NCI-H1436 treated with DMSO at 0.1 percent for 48 hours (cell line): Measurements from ENCODE around the gene CDCA4.
"Not testable (repeated sequence)": the region's sequence is repeated elsewhere in the genome, so short reads cannot be mapped to it uniquely, and the experiment has no call there.

Experiments used
- DNase-seq: peaks from one replicate; lab custom pipeline; 2025; lab: John Stamatoyannopoulos, UW

Gene CDCA4

GRCh38 chr14:105020815-105021655, at the start of gene CDCA4:
Gene CDCA4, minus strand, starts transcription at chr14:105021083. Its CDS starts 9,154 bp downstream, at chr14:105011929.
- DNase-seq: peak; percentile 82

DNA sequence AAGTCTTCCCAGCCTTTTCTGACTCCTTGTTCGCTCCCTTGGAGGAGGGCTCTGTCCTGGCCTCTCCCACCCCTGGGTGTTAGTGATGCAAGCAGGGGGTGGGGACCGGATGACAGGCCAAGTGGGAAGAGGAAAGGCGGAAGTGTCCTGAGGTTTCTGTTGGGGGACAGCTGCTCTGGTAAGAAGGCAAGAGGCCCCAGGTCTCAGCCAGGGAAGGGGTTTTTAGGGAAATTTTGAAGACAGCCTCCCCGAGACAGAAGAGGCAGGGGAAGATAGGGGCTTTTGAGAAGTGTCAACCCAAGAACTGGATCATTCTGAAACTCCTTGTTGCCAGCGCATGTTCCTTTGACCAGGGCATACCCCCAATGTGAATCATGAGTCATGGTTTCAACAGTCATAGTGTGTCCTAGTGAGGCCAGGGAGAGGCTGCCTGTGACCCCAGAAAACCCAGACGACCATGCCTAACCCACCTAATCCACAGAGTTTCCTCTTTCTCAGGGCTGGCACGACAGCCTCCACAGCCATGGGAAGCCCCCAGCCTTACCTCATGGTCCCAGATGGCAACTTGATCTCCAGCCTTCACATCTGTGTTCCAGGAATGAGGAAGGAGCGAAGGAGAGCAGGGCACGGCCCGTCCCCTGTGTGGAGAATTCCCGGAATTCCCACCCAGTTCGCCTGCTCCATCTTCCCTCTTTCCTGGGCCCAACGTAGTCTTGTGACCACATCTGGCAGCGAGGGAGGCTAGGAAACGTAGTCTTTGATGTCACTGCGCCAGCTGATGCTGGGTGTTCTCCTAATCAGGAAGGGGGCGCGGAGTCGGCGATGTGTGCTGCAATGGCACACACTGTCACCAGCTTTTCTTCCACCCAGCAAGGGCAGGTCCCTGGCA, 49.2 kb upstream of the CDCA4 start:
- DNase-seq: no peak

GRCh38 chr14:105069522-105069870, 48.6 kb upstream of the CDCA4 start:
- DNase-seq: no peak

DNA sequence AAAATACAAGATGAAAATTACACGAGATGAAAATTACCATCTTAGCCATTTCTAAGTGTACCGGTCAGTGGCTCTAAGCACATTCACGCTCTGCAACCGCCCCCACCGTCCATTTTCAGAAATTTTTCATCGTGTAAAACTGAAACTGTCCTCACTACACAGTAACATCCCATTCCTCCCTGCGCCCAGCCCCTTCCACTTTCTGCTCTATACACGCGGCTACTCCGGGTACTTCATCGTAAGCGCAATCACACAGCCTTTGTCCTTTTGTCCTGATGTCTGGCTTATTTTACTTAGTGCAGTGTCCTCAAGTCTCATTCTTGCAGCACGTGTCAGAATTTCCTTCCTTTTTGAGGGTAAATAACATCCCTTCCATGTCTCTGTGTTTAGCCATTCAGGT, 47.9 kb upstream of the CDCA4 start:
- no peak for DNase-seq

DNA sequence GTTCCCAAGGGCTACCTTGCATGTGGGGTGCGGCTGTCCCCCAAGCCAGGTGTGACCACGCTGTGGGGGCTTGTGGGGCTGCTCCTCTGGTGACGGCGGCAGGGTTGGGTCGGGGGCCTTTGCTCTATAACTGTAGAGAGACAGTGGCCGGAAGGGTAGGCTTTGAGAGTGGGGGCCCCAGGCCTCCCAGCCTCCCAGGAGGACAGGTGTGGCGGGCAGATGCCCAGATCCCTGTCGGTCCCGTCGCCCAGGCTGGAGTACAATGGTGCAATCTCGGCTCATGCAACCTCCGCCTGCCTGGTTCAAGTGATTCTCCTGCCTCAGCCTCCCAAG, 47.1 kb upstream of the CDCA4 start:
- no peak for DNase-seq

DNA sequence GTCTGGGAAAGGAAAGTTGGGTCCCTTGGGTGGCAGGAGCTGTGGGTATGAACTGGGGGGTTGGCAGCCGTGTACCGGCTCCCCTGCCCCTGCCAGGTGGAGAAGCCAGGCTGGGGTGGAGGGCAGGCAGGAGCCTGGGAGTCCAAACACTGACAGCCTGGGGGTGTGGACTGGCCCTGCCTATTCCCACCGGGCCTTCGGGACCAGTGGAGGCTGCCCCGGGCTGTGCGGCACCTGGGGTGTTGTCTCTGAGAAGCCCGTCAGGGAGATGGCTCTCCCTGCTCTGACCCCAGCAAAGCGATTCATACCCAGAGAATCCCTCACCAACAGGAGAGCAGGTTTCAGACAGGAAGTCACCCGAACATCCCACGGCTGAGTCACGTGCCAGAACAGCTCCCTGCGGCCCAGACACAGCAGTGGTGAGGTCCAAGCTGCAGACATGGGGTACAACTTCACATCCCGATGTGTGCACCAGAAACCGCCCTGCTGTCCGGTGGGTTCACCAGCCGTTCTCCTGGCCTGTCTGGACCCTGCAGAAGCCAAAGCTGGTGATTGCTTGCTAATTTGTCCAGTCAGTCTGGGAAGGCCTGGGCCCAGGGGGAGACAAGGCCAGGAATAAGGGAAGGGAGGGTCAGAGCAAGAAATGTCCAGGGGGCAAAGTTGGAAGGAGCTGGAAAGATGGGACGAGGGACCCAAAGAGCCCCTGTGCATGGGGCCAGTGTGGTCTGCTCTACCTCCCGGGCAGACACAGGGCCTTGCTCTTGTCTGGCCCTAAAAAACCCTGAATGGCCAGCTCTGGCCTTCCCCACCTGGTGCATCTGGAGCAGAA, 46.5 kb upstream of the CDCA4 start:
- DNase-seq: no peak

GRCh38 chr14:105066240-105067071, 45.6 kb upstream of the CDCA4 start:
- DNase-seq: no peak

GRCh38 chr14:105065280-105066228, 44.7 kb upstream of the CDCA4 start, which contains the start of gene GPR132:
Gene GPR132, minus strand, starts transcription at chr14:105065430. Its CDS starts 10,010 bp downstream, at chr14:105055420.
- DNase-seq: no peak

GRCh38 chr14:105064721-105065143, 43.8 kb upstream of the CDCA4 start:
- DNase-seq: no peak

- no peak for DNase-seq
Measured at GRCh38 chr14:105064001-105064400, 43.1 kb upstream of the CDCA4 start.

DNA sequence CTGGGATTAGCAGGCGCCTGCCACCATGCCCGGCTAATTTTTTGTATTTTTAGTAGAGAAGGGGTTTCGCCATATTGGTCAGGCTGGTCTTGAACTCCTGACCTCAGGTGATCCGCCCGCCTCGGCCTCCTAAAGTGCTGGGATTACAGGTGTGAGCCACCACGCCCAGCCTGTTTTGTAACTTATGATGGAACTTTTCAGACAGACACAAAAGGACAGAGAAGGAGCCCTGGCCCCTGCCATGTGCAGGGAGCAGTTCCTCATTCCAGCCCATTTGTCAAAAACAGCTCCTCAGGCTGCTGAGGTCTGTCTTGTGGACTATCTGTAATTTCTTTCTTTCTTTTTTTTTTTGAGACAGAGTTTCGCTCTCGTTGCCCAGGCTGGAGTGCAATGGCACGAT, 42.6 kb upstream of the CDCA4 start:
- not testable (repeated sequence) for DNase-seq

GRCh38 chr14:105063056-105063455, 42.2 kb upstream of the CDCA4 start:
- DNase-seq: no peak

DNA sequence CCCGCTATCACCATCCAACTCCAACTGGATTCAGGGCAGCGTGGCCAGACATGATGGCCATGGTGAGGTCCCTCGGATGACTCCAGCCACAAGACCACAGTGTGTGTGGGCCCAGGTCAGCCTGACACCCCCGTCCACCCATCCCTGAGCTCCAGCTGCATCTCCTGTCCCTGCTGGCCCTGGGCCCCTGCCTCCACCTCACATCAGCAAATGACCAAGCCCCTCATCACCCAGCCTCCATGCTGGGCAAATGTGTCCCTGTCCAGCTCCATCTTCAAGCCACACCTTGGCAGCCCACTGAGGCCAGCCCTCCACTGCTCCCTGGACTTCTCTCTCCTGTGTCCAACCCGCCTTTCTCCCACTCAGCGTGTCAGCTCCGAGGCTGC, 41.2 kb upstream of the CDCA4 start:
- no peak for DNase-seq

GRCh38 chr14:105061428-105062047, 40.7 kb upstream of the CDCA4 start:
- DNase-seq: no peak

DNA sequence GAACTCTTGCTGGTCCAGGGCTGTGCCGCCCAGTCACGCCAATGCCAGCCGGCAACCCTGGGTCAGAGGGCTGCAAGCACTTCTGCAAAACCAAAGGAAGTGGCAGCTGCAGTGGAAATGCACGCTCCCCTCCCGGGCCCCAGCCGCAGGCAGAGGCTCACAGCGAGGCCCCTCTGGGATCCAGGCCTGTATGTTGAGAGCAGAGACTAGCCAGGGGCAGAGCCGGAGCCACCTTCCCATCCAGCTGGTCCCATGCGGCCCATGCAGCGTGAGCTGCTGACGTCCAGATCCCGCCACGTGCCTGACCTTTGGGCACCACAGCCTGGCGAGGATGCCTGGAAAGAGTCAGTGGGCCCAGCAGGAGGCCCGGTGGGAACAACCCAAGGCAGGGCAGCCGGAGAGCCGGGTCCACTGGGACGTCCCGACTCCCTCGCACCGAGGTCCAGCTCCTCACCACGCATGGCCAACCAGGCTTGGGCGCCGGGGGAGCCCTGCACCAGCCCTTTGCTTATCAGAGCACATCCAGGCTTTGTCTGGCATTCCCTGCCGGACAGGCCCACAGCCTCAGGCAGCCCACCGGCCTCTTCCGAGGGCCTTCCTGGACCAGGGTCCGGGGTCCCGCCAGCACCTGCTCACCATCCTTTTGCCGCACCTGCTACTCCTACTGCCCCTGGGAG, 40.0 kb upstream of the CDCA4 start:
- DNase-seq: no peak

DNA sequence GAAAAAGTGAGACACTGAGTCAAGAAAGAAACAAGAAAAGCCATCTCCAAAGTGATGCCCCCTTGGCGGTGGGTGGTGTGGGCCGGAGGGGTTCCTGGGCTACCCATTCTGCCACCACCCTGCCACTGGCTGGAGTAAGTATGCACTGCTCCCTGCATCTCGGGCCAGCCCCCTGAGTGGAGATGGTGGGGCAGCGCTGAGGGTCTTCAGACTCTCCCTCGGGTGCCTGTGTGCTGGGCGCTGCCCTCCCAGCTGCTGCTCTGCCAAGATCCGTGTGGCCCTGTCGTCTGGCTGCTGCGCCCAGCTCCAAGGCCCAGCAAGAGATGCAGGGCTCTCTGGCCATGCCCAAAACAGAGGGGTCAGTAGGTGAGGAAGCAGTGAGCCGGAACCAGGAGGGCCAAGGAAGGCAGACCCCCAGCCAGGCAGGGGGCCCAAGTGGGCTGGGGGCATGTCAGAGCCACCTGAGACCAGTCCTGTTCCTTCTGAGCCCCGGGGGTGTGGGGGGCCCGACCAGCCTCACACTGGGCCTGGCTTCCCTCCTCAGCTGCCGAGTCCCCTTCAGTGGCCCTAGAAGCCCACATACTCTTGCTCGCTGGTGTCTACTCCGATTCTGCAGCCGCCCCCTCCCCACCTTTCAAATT, 39.2 kb upstream of the CDCA4 start:
- no peak for DNase-seq

GRCh38 chr14:105059035-105059924, 38.4 kb upstream of the CDCA4 start:
- no peak for DNase-seq
